WTC11 (cell line): ENCODE measurements around the gene SLC47A1.

Source experiments
- CREB1 ChIP-seq: sonication (generic); formaldehyde crosslinking; IDR thresholded peaks from 2 replicates; pipeline ENCODE4 v1.8.0; 2023; ENCODE audit warnings: mild to moderate bottlenecking, missing genetic modification reagents
- CREM ChIP-seq: sonication (generic); formaldehyde crosslinking; IDR thresholded peaks from 2 replicates; pipeline ENCODE4 v1.8.1; 2022; ENCODE audit warnings: mild to moderate bottlenecking, missing genetic modification reagents, moderate library complexity
- ETV6 ChIP-seq: sonication (generic); formaldehyde crosslinking; IDR thresholded peaks from 2 replicates; pipeline ENCODE4 v1.8.1; 2022; ENCODE audit warnings: mild to moderate bottlenecking, missing genetic modification reagents
- IRF1 ChIP-seq: sonication (generic); formaldehyde crosslinking; IDR thresholded peaks from 2 replicates; pipeline ENCODE4 v1.8.0; 2023; ENCODE audit warnings: missing genetic modification reagents
- JUN ChIP-seq: sonication (generic); formaldehyde crosslinking; IDR thresholded peaks from 2 replicates; pipeline ENCODE4 v1.8.0; 2023; ENCODE audit warnings: mild to moderate bottlenecking, missing genetic modification reagents
- TEAD4 ChIP-seq: sonication (generic); formaldehyde crosslinking; IDR thresholded peaks from 2 replicates; pipeline ENCODE4 v1.8.0; 2022; ENCODE audit warnings: mild to moderate bottlenecking, missing genetic modification reagents
- ZBTB43 ChIP-seq: sonication (generic); formaldehyde crosslinking; IDR thresholded peaks from 2 replicates; pipeline ENCODE4 v1.8.1; 2023; ENCODE audit warnings: mild to moderate bottlenecking, missing genetic modification reagents
- ZNF423 ChIP-seq: fragments of 250-450 bp; sonication (Bioruptor Pico); IDR thresholded peaks from 2 replicates; pipeline ENCODE4 v2.1.2; 2022; ENCODE audit warnings: mild to moderate bottlenecking, moderate library complexity
- TF ChIP-seq, protein P1 (sequence below): fragments of 200-600 bp; IDR thresholded peaks from 2 replicates; pipeline ENCODE4 v1.8.0; 2022; ENCODE audit warnings: antibody characterized with exemption
- TF ChIP-seq, protein P2 (sequence below): sonication (generic); formaldehyde crosslinking; IDR thresholded peaks from 2 replicates; pipeline ENCODE4 v1.8.1; 2023; ENCODE audit warnings: mild to moderate bottlenecking, missing genetic modification reagents, moderate library complexity
- TF ChIP-seq, protein P3 (sequence below): sonication (generic); formaldehyde crosslinking; IDR thresholded peaks from 2 replicates; pipeline ENCODE4 v1.8.0; 2022; ENCODE audit warnings: mild to moderate bottlenecking, missing genetic modification reagents
- TF ChIP-seq, protein P4 (sequence below): sonication (generic); formaldehyde crosslinking; IDR thresholded peaks from 2 replicates; pipeline ENCODE4 v1.8.1; 2022; ENCODE audit warnings: low read depth, missing genetic modification reagents, borderline replicate concordance

DNA sequence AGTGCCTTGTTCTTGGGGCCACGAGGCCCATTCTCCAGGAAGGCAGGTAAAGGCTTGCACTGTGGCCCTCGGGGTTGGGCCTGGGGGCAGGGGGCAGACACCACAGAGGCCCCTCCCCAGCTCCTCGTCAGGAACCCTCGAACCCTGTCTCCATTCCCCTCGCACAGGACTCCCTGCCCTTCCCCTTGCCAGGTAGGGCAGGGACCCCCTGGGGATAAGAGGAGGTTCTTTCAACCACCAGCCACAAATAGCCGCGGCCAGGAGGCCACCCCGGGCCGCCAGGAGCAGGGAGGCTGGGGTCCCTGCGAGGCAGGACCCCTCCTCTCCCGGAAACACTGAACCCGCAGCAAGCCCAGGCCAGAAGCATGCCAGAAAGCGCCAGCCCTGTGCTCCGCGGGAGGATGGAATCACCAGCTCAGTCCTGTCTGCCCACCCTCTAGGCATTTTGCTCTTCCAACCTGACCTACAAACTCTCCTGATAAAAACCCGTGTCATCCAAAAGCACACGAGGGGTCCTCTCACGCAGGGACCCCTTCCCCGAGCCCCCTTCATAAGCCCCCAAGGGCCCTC, 45.6 kb downstream of the SLC47A1 start:
- TF ChIP-seq ZNF423 (no peak), ETV6 (CRISPR knock-in tag) (no peak), CREM (CRISPR knock-in tag) (no peak), CREB1 (CRISPR knock-in tag) (no peak), ZBTB43 (no peak), IRF1 (CRISPR knock-in tag) (no peak), JUN (CRISPR knock-in tag) (no peak), TEAD4 (CRISPR knock-in tag) (no peak)
- TF ChIP-seq, protein P1, sequence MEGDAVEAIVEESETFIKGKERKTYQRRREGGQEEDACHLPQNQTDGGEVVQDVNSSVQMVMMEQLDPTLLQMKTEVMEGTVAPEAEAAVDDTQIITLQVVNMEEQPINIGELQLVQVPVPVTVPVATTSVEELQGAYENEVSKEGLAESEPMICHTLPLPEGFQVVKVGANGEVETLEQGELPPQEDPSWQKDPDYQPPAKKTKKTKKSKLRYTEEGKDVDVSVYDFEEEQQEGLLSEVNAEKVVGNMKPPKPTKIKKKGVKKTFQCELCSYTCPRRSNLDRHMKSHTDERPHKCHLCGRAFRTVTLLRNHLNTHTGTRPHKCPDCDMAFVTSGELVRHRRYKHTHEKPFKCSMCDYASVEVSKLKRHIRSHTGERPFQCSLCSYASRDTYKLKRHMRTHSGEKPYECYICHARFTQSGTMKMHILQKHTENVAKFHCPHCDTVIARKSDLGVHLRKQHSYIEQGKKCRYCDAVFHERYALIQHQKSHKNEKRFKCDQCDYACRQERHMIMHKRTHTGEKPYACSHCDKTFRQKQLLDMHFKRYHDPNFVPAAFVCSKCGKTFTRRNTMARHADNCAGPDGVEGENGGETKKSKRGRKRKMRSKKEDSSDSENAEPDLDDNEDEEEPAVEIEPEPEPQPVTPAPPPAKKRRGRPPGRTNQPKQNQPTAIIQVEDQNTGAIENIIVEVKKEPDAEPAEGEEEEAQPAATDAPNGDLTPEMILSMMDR: no peak
- TF ChIP-seq, protein P2, sequence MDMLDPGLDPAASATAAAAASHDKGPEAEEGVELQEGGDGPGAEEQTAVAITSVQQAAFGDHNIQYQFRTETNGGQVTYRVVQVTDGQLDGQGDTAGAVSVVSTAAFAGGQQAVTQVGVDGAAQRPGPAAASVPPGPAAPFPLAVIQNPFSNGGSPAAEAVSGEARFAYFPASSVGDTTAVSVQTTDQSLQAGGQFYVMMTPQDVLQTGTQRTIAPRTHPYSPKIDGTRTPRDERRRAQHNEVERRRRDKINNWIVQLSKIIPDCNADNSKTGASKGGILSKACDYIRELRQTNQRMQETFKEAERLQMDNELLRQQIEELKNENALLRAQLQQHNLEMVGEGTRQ (CRISPR knock-in tag): no peak
- TF ChIP-seq, protein P3, sequence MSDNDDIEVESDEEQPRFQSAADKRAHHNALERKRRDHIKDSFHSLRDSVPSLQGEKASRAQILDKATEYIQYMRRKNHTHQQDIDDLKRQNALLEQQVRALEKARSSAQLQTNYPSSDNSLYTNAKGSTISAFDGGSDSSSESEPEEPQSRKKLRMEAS (CRISPR knock-in tag): no peak
- TF ChIP-seq, protein P4, sequence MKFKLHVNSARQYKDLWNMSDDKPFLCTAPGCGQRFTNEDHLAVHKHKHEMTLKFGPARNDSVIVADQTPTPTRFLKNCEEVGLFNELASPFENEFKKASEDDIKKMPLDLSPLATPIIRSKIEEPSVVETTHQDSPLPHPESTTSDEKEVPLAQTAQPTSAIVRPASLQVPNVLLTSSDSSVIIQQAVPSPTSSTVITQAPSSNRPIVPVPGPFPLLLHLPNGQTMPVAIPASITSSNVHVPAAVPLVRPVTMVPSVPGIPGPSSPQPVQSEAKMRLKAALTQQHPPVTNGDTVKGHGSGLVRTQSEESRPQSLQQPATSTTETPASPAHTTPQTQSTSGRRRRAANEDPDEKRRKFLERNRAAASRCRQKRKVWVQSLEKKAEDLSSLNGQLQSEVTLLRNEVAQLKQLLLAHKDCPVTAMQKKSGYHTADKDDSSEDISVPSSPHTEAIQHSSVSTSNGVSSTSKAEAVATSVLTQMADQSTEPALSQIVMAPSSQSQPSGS (CRISPR knock-in tag): no peak
